ENCODE data around the gene TNIP2.

DNA sequence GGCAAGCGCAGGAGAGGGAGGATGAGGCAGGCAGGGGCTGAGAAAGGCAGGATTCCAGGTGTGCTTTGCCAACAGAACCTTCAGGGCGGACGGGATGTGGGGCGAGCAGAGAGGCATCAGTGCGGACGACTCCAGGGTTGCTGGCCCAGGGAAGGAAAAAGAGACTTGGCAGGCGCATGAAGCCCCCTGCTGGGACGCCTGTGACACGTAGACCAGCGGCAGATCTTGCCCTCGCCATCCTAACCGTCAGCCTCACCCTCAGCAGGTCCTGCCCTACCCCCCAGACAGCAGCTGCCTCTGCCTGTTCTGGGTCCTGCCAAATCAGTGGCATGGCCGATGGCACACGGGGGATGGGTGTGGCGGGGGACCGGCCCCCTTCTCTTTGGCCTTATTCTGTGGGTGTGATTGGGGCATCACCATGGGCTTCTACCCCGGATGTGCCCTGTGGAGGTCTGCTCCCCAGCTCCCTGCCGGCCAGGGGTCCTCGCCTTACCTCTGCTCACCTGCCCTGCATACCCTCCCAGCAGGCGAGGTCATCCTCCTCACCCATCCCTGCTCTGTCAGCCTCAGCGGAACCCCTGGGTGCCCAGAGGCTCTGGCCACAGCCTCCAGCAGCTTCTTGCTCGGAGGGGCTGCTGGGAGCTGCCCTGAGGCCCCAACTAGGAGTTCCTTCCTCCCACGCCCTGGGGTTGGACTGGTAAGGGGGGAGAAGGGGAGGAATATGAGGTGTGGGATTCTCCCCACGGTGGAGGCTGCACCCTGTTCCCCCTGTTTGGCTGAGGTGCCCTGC is 33.9 kb upstream of the TNIP2 start:
- TF ChIP-seq, protein P1, sequence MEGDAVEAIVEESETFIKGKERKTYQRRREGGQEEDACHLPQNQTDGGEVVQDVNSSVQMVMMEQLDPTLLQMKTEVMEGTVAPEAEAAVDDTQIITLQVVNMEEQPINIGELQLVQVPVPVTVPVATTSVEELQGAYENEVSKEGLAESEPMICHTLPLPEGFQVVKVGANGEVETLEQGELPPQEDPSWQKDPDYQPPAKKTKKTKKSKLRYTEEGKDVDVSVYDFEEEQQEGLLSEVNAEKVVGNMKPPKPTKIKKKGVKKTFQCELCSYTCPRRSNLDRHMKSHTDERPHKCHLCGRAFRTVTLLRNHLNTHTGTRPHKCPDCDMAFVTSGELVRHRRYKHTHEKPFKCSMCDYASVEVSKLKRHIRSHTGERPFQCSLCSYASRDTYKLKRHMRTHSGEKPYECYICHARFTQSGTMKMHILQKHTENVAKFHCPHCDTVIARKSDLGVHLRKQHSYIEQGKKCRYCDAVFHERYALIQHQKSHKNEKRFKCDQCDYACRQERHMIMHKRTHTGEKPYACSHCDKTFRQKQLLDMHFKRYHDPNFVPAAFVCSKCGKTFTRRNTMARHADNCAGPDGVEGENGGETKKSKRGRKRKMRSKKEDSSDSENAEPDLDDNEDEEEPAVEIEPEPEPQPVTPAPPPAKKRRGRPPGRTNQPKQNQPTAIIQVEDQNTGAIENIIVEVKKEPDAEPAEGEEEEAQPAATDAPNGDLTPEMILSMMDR (IDR thresholded peaks at IDR 0.05), result no peak
- no peak for TF ChIP-seq POLR2A (IDR thresholded peaks at IDR 0.05)

All from upper lobe of left lung (tissue), 4 donors.